PFSK-1 (cell line): ENCODE data around the gene PTGIS.

ENCODE experiments used
- FOXP2 ChIP-seq: optimal IDR thresholded peaks from 2 replicates; pipeline ENCODE3; 2011; ENCODE audit warnings: borderline replicate concordance, control low read depth, inconsistent platforms; ENCODE audit not compliant: insufficient read depth; ENCODE audit errors: extremely low read length, extremely low read depth
- POLR2AphosphoS5 ChIP-seq: IDR thresholded peaks from 2 replicates; pipeline ENCODE4 v1.6.1; 2012; ENCODE audit warnings: low read depth, mild to moderate bottlenecking, control low read depth, low read length, moderate library complexity
- REST ChIP-seq, 2 experiments: IDR thresholded peaks; 2 replicates each; pipeline versions ENCODE4 v1.6.1 to v1.8.0; 2011 to 2012; ENCODE audit warnings: low read depth in 2 of 2, low read length in 2 of 2, control low read depth in 1 of 2, inconsistent platforms in 1 of 2, mild to moderate bottlenecking in 1 of 2, moderate library complexity in 1 of 2; ENCODE audit not compliant: insufficient read depth in 1 of 2
- SIN3A ChIP-seq: IDR thresholded peaks from 2 replicates; pipeline ENCODE4 v1.6.1; 2012; ENCODE audit warnings: mild to moderate bottlenecking, low read length, moderate library complexity, borderline replicate concordance; ENCODE audit not compliant: insufficient read depth
- TAF1 ChIP-seq: IDR thresholded peaks from 2 replicates; pipeline ENCODE4 v1.6.1; 2012; ENCODE audit warnings: low read length, control low read depth, borderline replicate concordance; ENCODE audit not compliant: insufficient read depth

The PTGIS gene

GRCh38 chr20:49456646-49457045 is 111.3 kb downstream of the PTGIS start:
- TF ChIP-seq POLR2AphosphoS5 (no peak), FOXP2 (no peak), TAF1 (no peak), REST (IDR thresholded peaks at IDR 0.05; ENCODE audit: insufficient read depth in 1 of 2, low read depth in 2 of 2, low read length in 2 of 2) (no peak), SIN3A (no peak)

GRCh38 chr20:49455691-49456090 is 112.2 kb downstream of the PTGIS start:
- TF ChIP-seq POLR2AphosphoS5 (no peak), FOXP2 (no peak), SIN3A (no peak), REST (IDR thresholded peaks at IDR 0.05; ENCODE audit: insufficient read depth in 1 of 2, low read depth in 2 of 2, low read length in 2 of 2) (no peak), TAF1 (no peak)
